ENCODE data around the gene VPS41.

- TF ChIP-seq, protein P1, sequence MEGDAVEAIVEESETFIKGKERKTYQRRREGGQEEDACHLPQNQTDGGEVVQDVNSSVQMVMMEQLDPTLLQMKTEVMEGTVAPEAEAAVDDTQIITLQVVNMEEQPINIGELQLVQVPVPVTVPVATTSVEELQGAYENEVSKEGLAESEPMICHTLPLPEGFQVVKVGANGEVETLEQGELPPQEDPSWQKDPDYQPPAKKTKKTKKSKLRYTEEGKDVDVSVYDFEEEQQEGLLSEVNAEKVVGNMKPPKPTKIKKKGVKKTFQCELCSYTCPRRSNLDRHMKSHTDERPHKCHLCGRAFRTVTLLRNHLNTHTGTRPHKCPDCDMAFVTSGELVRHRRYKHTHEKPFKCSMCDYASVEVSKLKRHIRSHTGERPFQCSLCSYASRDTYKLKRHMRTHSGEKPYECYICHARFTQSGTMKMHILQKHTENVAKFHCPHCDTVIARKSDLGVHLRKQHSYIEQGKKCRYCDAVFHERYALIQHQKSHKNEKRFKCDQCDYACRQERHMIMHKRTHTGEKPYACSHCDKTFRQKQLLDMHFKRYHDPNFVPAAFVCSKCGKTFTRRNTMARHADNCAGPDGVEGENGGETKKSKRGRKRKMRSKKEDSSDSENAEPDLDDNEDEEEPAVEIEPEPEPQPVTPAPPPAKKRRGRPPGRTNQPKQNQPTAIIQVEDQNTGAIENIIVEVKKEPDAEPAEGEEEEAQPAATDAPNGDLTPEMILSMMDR (IDR thresholded peaks at IDR 0.05) = peak; percentile 7 to 21 (median 15)
- no peak for TF ChIP-seq POLR2A (IDR thresholded peaks at IDR 0.05)
Measured at GRCh38 chr7:38889872-38890432, 19.0 kb downstream of the VPS41 start.
